Memory B cell (primary cell): ENCODE measurements around the gene SCAF4.
"Not testable (repeated sequence)": the region's sequence is repeated elsewhere in the genome, so short reads cannot be mapped to it uniquely, and the experiment has no call there.

Experiments used
- ATAC-seq: fragments of 150-1000 bp; cut with Tn5 transposase; 2 replicates; pipeline ENCODE4 v1.10.0; 2021; ENCODE audit warnings: low read depth, mild to moderate bottlenecking, moderate library complexity
- DNase-seq, 2 donors: peaks; one replicate each; pipeline ENCODE4 v3.0.0; 2022; ENCODE audit warnings: low spot score in 2 of 2
- H3K27ac Mint-ChIP-seq: one replicate; pipeline ENCODE4 v1.8.0; 2022; ENCODE audit warnings: mild to moderate bottlenecking, moderate library complexity, mixed read lengths
- H3K27me3 Mint-ChIP-seq: one replicate; pipeline ENCODE4 v1.8.0; 2022; ENCODE audit warnings: mixed read lengths
- H3K36me3 Mint-ChIP-seq: one replicate; pipeline ENCODE4 v1.8.0; 2022; ENCODE audit warnings: mild to moderate bottlenecking, mixed read lengths
- H3K4me1 Mint-ChIP-seq: one replicate; pipeline ENCODE4 v1.8.0; 2022; ENCODE audit warnings: mixed read lengths
- H3K4me3 Mint-ChIP-seq: one replicate; pipeline ENCODE4 v1.8.0; 2022; ENCODE audit warnings: mild to moderate bottlenecking, moderate library complexity, mixed read lengths
- H3K9me3 Mint-ChIP-seq: one replicate; pipeline ENCODE4 v1.8.0; 2022; ENCODE audit warnings: mixed read lengths

SCAF4 gene

DNA sequence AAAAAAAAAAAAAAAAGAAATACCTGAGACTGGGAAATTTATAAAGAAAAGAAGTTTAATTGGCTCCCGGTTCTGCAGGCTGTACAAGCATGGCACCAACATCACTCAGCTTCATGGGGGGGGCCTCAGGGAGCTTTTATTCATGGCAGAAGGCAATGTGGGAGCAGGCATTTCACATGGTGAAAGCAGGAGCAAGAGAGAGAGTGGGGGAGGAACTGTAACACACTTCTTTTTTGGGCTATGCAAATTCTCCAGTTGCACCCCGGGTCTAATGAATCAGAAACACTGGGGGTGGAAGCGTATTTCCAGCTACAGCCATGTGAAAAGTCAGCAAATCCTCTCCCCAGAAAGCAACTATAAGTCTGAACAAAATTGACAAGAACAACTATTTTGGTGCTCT, 84.3 kb downstream of the SCAF4 start:
- Mint-ChIP-seq H3K9me3 (peaks cover 3% of the 10 kb centered on the region), H3K27me3 (no peaks in the 10 kb centered on the region), H3K27ac (peak overlapping the region; percentile 64), H3K36me3 (no peaks in the 10 kb centered on the region), H3K4me3 (peak overlapping the region; percentile 76), H3K4me1 (peaks cover 14% of the 10 kb centered on the region)
- ATAC-seq = peak; percentile 51
- no peak for DNase-seq

DNA sequence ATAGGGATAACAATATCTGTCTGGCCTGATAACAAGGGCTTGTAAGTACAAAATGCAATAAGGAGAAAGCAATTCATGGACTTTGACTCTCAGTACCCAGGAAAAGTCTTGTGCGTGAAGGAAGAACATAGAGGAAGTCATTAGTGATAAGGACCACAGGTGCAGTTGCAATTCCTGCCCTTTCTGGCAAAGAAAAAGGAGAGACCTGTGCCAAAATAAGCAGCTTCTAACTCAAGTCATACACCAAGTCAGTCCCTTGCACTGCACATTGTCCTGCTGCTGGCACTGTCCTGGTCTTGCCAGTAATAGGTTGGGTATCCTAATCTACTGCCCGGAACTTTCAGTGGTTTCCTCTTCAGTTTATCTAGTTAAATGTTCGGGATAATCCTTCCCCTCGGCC, 87.3 kb downstream of the SCAF4 start:
- Mint-ChIP-seq H3K4me1 (peaks cover 14% of the 10 kb centered on the region), H3K27me3 (peaks cover 4% of the 10 kb centered on the region), H3K9me3 (no peaks in the 10 kb centered on the region), H3K4me3 (no peak overlapping the region), H3K36me3 (peaks cover 1% of the 10 kb centered on the region), H3K27ac (no peak overlapping the region)
- DNase-seq = no peak
- ATAC-seq = no peak

DNA sequence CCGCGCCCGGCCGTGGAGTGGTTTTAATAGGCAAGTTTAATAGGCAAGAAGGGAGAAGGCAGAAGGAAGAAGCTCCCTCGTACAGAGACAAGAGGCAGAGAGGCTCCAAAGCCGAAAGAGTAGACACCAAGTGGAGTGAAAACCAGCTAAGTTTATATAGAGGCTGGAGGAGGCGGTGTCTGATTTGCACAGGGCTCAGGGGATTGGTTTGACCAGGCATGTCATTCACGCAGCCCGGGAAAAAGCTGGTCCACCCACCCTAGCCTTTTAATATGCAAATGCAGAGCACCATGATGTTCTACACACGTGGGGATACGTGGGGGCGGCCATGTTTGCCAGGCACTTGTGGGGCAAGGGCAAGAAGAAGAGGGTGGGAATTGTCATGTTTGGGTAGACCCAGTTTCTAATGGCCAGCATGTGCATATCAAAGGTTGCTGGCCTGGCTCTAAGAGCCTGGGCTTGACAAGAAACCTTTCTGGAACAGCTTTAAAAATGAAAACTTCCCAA, 90.4 kb downstream of the SCAF4 start:
- Mint-ChIP-seq H3K27me3 (peaks cover 5% of the 10 kb centered on the region), H3K4me1 (peaks cover 4% of the 10 kb centered on the region), H3K9me3 (peaks cover 2% of the 10 kb centered on the region), H3K36me3 (peaks cover 2% of the 10 kb centered on the region), H3K27ac (no peak overlapping the region), H3K4me3 (no peak overlapping the region)
- DNase-seq (no peak), ATAC-seq (no peak)

DNA sequence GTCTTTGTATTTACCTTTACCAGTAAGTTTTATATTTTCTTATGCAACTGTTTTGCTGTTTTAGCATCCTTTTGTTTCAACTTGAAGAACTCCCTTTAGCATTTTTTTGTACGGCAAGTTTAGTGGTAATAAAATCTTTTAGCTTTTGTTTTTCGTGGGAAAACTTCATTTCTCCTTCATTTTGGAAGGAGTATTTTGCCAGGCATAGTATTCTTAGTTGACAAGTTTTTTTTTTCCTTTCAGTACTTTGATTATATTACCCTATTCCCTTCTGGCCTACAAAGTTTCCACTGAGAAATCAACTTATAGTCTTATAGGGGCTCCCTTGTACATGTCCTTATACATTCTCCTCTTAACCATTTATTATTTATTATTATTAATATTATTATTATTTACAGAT, 95.0 kb downstream of the SCAF4 start:
- Mint-ChIP-seq H3K4me3 (no peak overlapping the region), H3K9me3 (peaks cover 3% of the 10 kb centered on the region), H3K4me1 (no peaks in the 10 kb centered on the region), H3K36me3 (peaks cover 4% of the 10 kb centered on the region), H3K27ac (no peak overlapping the region), H3K27me3 (peaks cover 5% of the 10 kb centered on the region)
- ATAC-seq = no peak
- no peak for DNase-seq

DNA sequence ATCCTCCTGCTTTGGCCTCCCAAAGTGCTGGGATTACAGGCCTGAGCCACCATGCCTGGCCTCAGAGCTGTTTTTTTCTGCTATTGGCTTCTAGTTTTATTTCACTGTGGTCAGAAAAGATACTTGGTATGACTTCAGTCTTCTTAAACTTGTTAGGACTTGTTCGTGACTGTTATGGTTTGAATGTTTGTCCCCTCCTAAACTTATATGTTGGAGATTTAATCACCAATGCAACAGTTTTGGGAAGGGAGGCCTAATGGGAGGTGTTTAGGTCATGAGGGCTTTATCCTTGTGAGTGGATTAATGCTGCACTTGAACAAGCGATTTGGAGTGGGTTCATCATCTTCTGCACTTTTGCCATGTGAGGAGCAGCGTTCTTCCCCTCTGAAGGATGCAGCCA, 96.9 kb downstream of the SCAF4 start:
- Mint-ChIP-seq H3K9me3 (peaks cover 3% of the 10 kb centered on the region), H3K27me3 (peaks cover 2% of the 10 kb centered on the region), H3K27ac (no peak overlapping the region), H3K36me3 (peaks cover 4% of the 10 kb centered on the region), H3K4me1 (no peaks in the 10 kb centered on the region), H3K4me3 (no peak overlapping the region)
- ATAC-seq (no peak), DNase-seq (no peak)

DNA sequence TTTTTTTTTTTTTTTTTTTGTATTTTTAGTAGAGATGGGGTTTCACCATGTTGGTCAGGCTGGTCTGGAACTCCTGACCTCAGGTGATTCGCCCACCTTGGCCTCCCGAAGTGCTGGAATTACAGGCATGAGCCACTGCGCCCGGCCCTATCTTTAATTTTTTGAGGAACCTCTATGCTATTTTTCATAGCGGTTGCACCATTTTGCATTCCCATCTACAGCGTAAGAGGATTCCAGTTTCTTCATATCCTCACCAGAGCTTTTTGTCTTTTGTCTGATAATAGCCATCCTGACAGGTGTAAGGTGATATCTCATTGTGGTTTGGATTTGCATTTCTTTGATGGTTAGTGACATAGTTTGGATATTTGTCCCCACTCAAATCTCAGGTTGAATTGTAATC, 100.0 kb downstream of the SCAF4 start:
- not testable (repeated sequence) for H3K36me3 Mint-ChIP-seq, H3K9me3 Mint-ChIP-seq, DNase-seq, H3K4me3 Mint-ChIP-seq, H3K27me3 Mint-ChIP-seq, ATAC-seq, H3K4me1 Mint-ChIP-seq, H3K27ac Mint-ChIP-seq

DNA sequence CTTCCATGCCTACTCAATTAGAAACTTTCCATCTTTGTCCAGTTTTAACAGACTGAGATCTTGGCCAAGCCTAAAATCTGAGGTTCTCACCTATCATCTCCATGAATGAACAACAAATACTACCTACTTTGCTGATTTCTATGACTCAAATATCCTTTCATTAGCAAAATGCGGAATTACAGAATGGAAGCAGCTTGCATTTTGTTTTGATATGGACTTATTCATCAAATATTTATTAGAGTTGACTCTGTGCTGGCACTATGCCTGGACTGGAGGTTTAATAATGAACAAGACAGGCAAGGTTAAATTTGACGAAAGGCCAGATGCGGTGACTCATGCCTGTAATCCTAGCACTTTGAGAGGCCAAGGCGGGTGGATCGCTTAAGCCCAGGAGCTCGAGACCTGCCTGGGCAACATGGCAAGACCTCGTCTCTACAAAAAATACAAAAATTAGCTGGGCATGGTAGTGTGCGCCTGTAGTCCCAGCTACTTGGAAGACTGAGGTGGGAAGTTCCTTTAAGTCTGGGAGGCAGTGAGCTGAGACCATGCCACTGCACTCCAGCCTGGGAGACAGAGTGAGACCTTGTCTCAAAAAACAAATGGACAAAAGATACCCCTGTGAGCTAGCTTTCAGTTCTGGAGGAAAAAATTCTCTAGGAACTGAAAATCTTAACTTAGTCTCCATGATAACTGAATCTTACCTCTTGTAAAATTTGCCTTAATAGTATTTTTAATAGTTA, 101.8 kb downstream of the SCAF4 start:
- H3K9me3 Mint-ChIP-seq = peaks cover 2% of the 10 kb centered on the region
- no peak overlapping the region for H3K4me3 Mint-ChIP-seq
- H3K36me3 Mint-ChIP-seq = peaks cover 2% of the 10 kb centered on the region
- ATAC-seq (no peak), DNase-seq (no peak)
- peaks cover 1% of the 10 kb centered on the region for H3K27me3 Mint-ChIP-seq
- no peak overlapping the region for H3K27ac Mint-ChIP-seq
- no peaks in the 10 kb centered on the region for H3K4me1 Mint-ChIP-seq

DNA sequence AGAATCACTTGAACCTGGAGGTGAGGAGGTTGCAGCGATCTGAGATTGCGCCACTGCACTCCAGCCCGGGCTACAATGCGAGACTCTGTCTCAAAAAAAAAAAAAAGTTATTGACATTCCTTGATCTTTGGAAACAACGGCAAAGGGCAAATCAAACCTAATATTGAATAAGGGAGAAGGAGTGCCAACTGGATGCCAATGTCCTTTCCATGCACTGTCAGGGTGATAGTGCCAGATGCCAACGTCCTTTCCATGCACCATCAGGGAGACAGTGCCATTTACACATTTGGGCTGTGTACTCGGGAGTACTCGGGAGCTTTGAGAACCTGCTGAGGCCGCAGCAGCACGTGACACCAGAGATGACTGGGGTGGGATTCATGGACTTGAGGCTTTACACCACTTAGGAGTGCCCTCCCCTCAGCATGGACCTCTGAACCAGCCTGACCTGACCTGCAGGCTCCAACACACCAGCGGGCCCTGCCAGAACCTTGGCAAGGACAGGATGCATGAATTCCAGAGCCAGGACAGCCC, 106.9 kb downstream of the SCAF4 start:
- ATAC-seq (no peak), DNase-seq (no peak)
- peaks cover 1% of the 10 kb centered on the region for H3K9me3 Mint-ChIP-seq
- H3K36me3 Mint-ChIP-seq = peaks cover 2% of the 10 kb centered on the region
- no peak overlapping the region for H3K27ac Mint-ChIP-seq
- peaks cover 5% of the 10 kb centered on the region for H3K4me1 Mint-ChIP-seq
- H3K27me3 Mint-ChIP-seq = peaks cover 5% of the 10 kb centered on the region
- no peak overlapping the region for H3K4me3 Mint-ChIP-seq

DNA sequence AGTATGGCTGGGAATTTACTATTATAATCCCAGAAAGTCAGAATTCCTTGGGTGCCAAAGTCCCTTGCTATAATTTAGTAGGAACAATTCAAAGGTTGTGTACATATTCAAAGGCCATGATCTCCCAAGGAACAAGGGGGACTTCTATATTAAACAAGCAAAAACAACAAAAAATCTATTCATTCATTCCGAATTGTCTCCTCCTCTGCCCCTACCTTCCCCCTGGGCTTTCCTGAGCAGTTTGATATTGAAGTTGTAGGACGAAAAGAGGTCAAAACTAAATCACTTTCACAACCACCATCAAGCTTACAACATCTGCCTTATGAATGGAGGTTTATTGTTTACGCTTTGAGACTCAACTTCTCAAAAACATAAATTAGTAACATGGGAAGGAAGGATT, 107.7 kb downstream of the SCAF4 start:
- DNase-seq (no peak), ATAC-seq (no peak)
- Mint-ChIP-seq H3K27me3 (peaks cover 5% of the 10 kb centered on the region), H3K4me3 (no peak overlapping the region), H3K27ac (no peak overlapping the region), H3K36me3 (peaks cover 2% of the 10 kb centered on the region), H3K9me3 (peaks cover 1% of the 10 kb centered on the region), H3K4me1 (peaks cover 5% of the 10 kb centered on the region)

DNA sequence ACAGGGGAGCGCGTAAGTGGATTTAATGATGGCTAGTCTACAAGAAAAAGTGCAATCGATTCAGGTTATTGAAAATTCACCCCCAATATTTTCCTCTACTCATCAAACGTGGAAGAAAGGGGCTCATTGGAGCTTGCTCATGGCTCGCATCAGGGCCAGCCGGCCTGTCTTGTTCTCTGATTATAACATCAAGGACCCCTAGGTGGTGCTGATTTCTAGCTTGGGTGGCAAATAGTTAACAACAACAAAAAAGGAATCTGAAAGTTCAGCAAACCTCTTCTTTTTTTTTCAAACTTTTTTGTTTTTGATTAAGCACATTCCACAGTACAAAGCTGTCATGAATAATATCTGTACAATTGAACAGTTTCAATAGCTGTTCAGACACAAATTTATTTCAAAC, 108.3 kb downstream of the SCAF4 start:
- Mint-ChIP-seq H3K9me3 (peaks cover 1% of the 10 kb centered on the region), H3K27ac (no peak overlapping the region), H3K4me3 (no peak overlapping the region), H3K27me3 (peaks cover 5% of the 10 kb centered on the region), H3K36me3 (peaks cover 2% of the 10 kb centered on the region), H3K4me1 (peaks cover 5% of the 10 kb centered on the region)
- DNase-seq (no peak), ATAC-seq (no peak)

DNA sequence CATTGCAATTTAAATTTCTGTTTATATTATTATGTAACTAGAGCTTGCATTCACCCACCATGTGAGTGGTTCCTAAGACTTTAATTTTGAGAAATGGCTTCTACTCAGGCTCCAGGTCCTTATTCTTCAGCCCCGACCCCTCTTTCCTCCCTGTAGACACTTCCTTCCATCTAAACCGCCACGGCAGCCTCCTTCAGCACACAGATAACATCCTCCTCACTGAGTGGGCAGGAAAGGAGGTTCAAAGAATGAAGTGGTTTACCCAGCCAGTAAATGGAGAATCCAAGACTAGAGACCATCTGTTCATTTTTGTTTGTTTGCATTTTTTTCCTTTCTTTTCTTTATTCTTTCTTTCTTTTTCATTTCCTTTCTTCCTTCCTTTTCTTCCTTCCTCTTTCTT, 109.5 kb downstream of the SCAF4 start:
- peaks cover 1% of the 10 kb centered on the region for H3K9me3 Mint-ChIP-seq
- peaks cover 4% of the 10 kb centered on the region for H3K27me3 Mint-ChIP-seq
- H3K4me1 Mint-ChIP-seq = peaks cover 5% of the 10 kb centered on the region
- ATAC-seq = no peak
- DNase-seq = no peak
- H3K4me3 Mint-ChIP-seq = no peak overlapping the region
- H3K27ac Mint-ChIP-seq = no peak overlapping the region
- peaks cover 2% of the 10 kb centered on the region for H3K36me3 Mint-ChIP-seq
